Tongue (tissue), 2 donors: ENCODE measurements around the gene NME5. TPM values are rescaled to one million over a fixed set of nuclear protein-coding genes. Genes with fewer than 3 reads are reported as not detected.
A peak's percentile ranks its signal among the peaks of the same experiment; 100 is the strongest.
"Not testable (repeated sequence)": the region's sequence is repeated elsewhere in the genome, so short reads cannot be mapped to it uniquely, and the experiment has no call there.

ENCODE experiments used
- DNase-seq: peaks from one replicate; pipeline ENCODE4 v3.0.0-alpha.2; 2015
- total RNA-seq: library from RNA; depleted of rRNA; stranded (reverse); fragments of >200 nt; gene quantifications from one replicate; pipeline ENCODE4 v1.2.3, GENCODE V29; 2014

The NME5 gene
- total RNA-seq, result 1.4 TPM

- peak; percentile 74 for DNase-seq
Measured at GRCh38 chr5:138138949-138139780, at the start of gene NME5. Gene NME5 (minus strand): TSS chr5:138139428. CDS start chr5:138138780, 648 bp downstream.

- no peak for DNase-seq
Measured at GRCh38 chr5:138188626-138189025, 49.4 kb upstream of the NME5 start.

DNA sequence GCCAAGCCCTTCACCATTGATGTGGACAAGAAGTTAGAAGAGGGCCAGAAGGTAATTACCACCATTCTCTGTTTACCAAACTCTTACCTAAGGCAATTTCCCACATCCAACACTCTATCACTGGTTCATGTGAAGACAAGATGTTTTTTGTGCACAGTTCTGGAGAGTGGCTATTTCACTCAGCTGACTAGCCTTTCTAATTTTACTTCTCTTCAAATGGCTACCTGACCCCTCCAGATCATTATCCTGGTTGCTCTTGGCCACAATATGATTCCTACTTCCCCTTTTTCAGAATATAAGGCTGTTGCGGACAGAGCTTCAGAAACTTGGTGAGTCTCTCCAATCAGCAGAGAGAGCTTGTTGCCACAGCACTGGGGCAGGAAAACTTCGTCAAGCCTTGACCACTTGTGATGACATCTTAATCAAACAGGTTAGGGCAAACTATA lies 46.8 kb upstream of the NME5 start:
- no peak for DNase-seq

GRCh38 chr5:138182808-138183207 lies 43.6 kb upstream of the NME5 start:
- no peak for DNase-seq

- DNase-seq, result no peak
Measured at GRCh38 chr5:138180841-138181240, 41.6 kb upstream of the NME5 start.

GRCh38 chr5:138180183-138180782 lies 41.1 kb upstream of the NME5 start:
- peak; percentile 74 for DNase-seq

DNA sequence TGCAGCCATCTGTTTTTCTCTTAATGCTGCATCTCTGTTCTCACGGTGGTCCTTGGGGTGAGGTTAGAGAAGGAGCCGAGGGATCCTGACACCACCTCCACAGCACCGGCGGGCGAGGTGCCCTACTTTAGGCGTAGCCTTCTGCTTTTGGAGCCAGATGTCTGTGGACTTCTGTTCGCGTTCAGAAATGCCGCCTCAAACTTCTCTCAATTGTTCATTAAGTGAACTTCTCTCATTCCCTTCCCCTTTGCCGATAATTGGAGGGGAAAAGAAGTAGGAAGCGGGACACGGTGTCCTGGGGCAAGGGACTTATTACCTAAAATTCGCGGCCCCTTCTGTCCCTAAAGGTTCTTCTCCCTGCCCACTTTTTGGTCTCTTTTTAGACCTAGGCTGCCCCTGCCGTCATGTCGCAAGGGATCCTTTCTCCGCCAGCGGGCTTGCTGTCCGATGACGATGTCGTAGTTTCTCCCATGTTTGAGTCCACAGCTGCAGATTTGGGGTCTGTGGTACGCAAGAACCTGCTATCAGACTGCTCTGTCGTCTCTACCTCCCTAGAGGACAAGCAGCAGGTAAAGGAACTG lies 40.1 kb upstream of the NME5 start:
- DNase-seq, result peak; percentile 4

DNA sequence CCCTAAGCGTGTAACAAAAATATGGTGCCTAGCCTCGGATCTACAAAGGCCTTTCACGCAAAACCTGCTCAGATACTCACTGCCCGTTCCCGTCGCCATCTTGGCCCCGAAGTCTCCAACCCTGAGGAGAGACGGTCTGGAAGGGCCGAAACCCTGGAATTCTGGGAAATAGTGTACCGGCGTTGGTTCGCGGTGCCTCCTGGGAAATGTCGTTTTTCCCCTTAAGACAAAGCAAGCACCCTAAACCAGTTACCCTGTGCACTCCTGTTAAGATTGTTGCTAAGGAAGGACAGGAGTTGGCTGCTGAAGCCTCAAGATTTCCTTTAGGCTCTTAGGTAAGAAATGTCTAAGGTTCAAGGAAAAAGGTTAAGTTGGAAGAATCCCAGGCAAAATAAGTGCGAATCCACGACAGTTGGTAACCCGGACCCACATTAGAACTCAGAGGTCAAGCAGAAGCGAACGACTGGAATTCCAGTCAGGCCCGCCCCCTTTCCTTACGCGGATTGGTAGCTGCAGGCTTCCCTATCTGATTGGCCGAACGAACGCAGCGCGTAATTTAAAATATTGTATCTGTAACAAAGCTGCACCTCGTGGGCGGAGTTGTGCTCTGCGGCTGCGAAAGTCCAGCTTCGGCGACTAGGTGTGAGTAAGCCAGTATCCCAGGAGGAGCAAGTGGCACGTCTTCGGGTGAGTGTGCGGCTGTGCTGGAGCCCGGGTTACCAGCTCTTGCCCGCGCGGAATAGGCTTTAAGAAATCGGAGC lies 39.5 kb upstream of the NME5 start, which contains the start of the genes BRD8 and KIF20A:
Gene BRD8 (minus strand): TSS at position 115 of the 761 bp plus-strand sequence. CDS start 16 bp downstream, at position 99.
Gene KIF20A (plus strand): TSS at position 597 of the 761 bp plus-strand sequence. CDS start 569 bp downstream, outside the sequence.
- peak; percentile 98 for DNase-seq

- DNase-seq, result peak; percentile 64
Measured at GRCh38 chr5:138177941-138178515, 38.8 kb upstream of the NME5 start.

- DNase-seq, result no peak
Measured at GRCh38 chr5:138170299-138170698, 31.1 kb upstream of the NME5 start.

DNA sequence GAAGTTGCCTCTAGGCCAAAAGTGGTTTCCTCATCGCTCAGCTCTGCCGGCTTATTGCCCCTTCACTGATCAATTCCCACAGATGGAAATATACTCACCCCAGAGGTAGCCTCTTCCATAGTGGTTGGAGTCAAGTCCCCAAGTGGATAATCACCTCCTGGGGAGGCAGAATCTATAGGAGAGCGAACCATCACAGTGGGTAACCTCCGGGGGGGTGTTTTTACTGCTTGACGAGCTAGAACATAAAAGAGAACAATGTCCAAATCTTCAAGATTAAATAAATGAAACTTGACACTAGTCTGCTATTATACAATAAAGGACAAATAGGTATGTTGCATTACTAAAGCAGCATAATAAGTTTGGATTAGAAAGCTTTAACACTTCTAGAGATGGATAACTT lies 29.9 kb upstream of the NME5 start:
- no peak for DNase-seq

DNA sequence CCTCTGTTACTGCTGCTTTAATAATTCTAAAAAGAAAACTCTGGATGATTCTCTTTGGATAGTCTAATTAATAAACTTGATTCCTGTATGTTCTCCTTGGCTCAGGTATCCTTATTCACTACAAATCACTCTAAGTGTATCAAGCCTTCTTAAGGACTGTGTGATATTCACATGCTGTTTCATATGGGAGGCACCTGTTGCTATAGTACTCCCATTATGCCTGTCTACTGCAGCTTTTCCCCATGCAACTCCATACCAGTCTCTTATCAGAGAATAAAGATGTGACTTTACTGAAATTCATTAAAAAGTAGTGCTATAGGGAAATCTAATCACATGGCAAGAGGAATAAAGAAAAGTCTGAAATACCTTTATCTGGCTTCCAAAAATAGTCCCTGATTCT lies 24.5 kb upstream of the NME5 start:
- DNase-seq, result no peak

DNA sequence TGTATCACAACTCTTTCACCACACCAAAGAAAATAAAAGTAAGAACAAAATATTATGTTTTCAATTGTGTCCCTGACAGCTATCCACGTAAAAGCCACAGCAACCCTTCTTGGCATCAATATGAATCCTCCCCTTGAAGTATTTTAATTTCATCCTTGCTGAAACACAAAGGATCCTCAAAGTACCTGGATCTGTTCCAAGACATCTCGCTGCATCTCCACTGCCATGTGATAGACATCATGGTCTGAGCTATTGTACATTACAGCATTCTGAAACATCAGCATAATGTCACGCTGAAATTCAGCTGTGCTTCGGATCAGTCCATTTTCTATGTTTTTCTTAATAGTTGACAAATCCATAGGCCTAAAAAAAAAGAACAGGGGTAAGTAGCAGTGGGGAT lies 21.5 kb upstream of the NME5 start:
- no peak for DNase-seq

GRCh38 chr5:138159666-138160065 lies 20.4 kb upstream of the NME5 start:
- DNase-seq, result no peak

DNA sequence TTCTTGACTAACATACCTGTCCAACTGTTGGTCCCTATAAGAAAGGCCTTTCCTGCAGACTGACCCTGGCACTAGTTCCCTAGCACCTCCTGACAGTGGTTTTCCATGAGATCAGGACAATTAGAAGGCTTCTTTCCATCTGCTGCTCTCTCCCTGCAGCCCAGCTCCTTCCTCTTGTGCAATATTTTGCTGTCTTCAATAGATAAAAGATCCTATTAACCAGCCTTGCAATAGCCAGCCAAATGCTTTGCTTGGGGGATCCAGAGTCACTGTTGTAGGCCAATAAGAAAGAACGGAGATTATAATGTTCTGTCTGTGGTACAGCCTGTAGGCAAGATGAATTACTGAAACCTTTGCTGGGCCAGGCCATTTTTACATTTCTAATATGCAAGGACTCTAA lies 18.4 kb upstream of the NME5 start:
- DNase-seq, result no peak

- not testable (repeated sequence) for DNase-seq
Measured at GRCh38 chr5:138155977-138156376, 16.7 kb upstream of the NME5 start.

DNA sequence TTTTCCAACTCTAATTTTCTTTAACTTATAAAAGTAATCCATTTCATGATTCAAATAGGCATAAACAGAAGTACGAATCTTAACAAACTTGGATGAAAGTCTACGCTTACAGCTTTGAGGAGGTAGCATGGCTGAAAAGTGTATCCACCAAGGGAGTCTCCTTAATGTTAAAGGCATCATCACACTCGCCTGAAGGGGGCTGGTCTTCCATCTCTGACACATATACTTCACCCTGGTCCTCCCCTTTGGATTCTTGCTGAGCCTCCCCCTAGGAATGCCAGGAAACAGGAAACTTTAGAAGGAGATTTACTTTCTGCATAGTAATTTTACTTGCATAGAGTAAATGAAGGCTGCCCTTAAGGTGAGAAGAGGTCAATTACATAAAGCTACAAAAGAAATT lies 10.3 kb upstream of the NME5 start:
- DNase-seq, result no peak

- no peak for DNase-seq
Measured at GRCh38 chr5:138148811-138149210, 9.6 kb upstream of the NME5 start.

- not testable (repeated sequence) for DNase-seq
Measured at GRCh38 chr5:138143578-138143977, 4.3 kb upstream of the NME5 start.

DNA sequence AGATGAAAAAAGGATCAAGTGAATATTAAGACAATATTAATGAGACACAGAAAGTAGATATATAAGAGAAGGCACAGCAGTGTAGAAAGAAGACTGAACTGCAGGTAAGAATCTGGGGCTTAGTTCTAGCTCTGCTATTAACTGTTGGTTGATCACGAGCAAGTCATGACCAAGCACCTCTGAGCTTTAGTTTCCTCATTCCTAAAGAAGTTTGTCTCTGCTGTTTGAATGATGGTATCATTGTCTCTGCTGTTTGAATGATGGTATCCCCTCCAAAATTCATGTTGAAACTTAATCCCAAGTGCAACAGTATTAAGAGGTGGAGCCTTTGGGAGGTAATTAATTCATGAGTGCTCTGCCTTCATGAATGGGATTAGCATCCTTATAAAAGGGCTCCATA lies 2.5 kb upstream of the NME5 start:
- no peak for DNase-seq

DNA sequence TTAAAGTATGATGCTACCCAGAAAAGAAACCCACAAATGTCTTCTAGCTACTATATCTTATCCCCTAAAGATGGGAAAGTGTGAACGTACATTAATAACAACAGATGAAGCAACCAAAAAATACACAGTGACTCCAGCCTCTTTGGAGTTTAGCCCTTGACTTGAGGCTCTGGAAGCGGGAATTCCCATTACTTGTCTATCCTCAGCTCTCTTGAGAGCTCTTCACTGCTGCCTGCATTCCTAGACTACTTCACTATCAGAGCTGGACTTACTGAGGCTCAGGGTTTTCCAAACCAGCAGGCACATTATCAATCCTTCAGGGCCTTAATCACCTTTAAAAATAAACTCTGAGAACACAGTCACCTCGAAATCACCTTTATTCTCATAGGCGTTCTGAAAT lies 1.0 kb upstream of the NME5 start:
- no peak for DNase-seq

GRCh38 chr5:138139781-138140090 lies 508 bp upstream of the NME5 start:
- DNase-seq, result no peak
